HL-60 (cell line): ENCODE data around the gene MSI2.

ENCODE experiments used
- CTCF ChIP-seq: IDR thresholded peaks from one replicate; pipeline ENCODE4 v1.5.1; 2011; ENCODE audit warnings: low read length, control low read depth, inconsistent platforms; ENCODE audit not compliant: insufficient read depth
- GABPA ChIP-seq: IDR thresholded peaks from 2 replicates; pipeline ENCODE4 v1.6.1; 2012; ENCODE audit warnings: low read depth
- POLR2AphosphoS5 ChIP-seq: IDR thresholded peaks from 2 replicates; pipeline ENCODE4 v1.6.1; 2012; ENCODE audit warnings: low read depth
- TF ChIP-seq, protein P1 (sequence below): IDR thresholded peaks from 2 replicates; pipeline ENCODE4 v1.6.1; 2012; ENCODE audit warnings: low read depth; ENCODE audit not compliant: insufficient replicate concordance

DNA sequence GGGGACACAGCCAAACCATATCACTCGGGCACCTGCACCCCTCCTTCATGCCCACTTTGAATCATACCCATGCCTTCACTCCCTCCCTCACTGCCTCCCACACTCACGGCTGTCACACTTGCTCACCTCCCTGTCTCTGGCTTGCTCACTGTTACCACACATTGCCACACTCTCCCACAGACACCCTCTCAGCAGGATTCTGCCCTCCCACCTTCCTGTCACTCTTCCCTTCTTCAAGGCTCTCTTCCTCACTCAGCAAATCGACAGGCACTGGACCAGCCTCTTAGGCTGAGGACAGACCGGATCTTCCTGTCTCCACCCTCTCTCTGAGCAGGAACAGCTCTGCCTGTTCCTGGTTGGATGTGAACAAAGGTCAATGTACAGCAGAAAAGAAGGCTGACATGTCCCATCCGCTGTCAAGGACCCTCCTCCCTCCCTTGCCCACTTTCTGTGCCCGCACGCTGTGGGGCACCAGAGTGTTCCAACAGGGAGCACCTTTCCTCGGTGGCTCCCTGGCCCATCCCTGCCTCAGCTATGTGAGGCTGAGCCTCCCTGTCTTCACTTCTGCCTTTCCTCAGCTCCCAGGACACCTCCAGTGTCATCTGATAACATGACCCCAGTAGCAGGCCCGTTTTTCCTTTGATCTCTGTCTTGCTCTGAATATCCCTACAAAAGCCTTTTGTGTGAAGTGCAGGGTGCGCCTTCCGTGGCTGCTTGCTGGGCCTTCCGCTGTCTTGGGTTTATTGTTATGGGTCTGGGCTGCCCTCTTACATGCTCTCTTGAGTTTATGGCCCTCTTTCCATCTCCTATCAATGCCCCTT is 441.8 kb downstream of the MSI2 start:
- TF ChIP-seq GABPA (no peak), CTCF (no peak), POLR2AphosphoS5 (no peak)
- TF ChIP-seq, protein P1, sequence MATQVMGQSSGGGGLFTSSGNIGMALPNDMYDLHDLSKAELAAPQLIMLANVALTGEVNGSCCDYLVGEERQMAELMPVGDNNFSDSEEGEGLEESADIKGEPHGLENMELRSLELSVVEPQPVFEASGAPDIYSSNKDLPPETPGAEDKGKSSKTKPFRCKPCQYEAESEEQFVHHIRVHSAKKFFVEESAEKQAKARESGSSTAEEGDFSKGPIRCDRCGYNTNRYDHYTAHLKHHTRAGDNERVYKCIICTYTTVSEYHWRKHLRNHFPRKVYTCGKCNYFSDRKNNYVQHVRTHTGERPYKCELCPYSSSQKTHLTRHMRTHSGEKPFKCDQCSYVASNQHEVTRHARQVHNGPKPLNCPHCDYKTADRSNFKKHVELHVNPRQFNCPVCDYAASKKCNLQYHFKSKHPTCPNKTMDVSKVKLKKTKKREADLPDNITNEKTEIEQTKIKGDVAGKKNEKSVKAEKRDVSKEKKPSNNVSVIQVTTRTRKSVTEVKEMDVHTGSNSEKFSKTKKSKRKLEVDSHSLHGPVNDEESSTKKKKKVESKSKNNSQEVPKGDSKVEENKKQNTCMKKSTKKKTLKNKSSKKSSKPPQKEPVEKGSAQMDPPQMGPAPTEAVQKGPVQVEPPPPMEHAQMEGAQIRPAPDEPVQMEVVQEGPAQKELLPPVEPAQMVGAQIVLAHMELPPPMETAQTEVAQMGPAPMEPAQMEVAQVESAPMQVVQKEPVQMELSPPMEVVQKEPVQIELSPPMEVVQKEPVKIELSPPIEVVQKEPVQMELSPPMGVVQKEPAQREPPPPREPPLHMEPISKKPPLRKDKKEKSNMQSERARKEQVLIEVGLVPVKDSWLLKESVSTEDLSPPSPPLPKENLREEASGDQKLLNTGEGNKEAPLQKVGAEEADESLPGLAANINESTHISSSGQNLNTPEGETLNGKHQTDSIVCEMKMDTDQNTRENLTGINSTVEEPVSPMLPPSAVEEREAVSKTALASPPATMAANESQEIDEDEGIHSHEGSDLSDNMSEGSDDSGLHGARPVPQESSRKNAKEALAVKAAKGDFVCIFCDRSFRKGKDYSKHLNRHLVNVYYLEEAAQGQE: no peak
